ENCODE data around the gene MSL3. TPM values are rescaled to one million over a fixed set of nuclear protein-coding genes. Genes with fewer than 3 reads are reported as not detected.

MSL3 gene
- polyA plus RNA-seq, 2 of the 4 experiments (the other 2 are of a cell fraction) = 32.4 to 51.7 TPM

DNA sequence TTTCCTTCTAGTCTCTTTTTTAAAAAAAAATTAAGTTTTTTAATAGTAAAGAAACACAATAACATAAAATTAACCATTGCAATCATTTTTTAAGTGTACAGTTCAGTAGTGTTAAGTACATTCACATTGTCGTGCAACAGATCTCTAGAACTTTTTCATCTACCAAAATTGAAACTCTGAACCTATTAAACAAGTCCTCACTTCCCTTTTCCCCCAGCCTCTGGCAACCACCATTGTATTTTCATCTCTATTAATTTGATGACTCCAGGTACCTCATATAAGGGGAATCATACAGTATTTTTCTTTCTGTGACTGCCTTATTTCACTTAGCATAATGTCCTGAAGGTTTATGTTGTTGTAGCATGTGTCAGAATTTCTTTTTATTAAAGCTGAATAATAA, 31.8 kb downstream of the MSL3 start:
- CTCF ChIA-PET = interaction anchor here (1.3 to 3.9 kb wide), 2 partner anchors 17 to 912 kb away, joined by 3 to 16 read pairs; no protein-coding TSS in a partner anchor
- H3K4me3 ChIP-seq = no peak overlapping the region

DNA sequence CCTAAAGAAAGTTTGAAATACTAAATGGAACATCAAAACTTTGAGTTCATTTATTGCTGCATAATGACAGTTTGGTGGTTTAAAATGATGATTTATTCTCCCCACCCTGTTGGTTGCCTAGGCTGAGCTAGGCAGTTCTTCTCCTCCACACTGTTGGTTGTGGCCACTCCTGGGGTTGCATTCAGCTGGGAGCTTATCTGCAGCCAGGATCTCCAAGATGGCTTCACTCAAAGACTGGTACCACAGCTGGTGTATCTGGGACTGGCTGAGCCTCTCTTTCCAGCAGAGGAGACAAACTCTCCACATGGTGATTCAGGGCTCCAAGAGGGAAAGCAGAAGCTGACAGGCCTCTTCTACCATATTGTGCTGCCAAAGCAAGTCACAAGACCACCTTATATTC, 33.1 kb downstream of the MSL3 start:
- Histone ChIP-seq H3K4me3 (no peak overlapping the region), H3K4me2 (no peak overlapping the region), H3K9me3 (no peaks in the 10 kb centered on the region), H3K27ac (no peak overlapping the region), H3K4me1 (peaks cover 6% of the 10 kb centered on the region; the same call in 1 of the 3 replicates)
- no peak for TF ChIP-seq ZFP36 (IDR thresholded peaks at IDR 0.05; ENCODE audit: borderline replicate concordance, partially characterized antibody)
- TF ChIP-seq BHLHE40 (IDR thresholded peaks at IDR 0.05; ENCODE audit: low read depth, low read length) = no peak
- TF ChIP-seq RNF2 (IDR thresholded peaks at IDR 0.05; ENCODE audit: borderline replicate concordance, low read depth) = no peak
- no peak for TF ChIP-seq CHD2 (IDR thresholded peaks at IDR 0.05; ENCODE audit: low read length, partially characterized antibody)
- TF ChIP-seq, protein P1, sequence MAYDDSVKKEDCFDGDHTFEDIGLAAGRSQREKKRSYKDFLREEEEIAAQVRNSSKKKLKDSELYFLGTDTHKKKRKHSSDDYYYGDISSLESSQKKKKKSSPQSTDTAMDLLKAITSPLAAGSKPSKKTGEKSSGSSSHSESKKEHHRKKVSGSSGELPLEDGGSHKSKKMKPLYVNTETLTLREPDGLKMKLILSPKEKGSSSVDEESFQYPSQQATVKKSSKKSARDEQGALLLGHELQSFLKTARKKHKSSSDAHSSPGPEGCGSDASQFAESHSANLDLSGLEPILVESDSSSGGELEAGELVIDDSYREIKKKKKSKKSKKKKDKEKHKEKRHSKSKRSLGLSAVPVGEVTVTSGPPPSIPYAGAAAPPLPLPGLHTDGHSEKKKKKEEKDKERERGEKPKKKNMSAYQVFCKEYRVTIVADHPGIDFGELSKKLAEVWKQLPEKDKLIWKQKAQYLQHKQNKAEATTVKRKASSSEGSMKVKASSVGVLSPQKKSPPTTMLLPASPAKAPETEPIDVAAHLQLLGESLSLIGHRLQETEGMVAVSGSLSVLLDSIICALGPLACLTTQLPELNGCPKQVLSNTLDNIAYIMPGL (CRISPR knock-in tag; IDR thresholded peaks at IDR 0.05; ENCODE audit: borderline replicate concordance) = no peak
- TF ChIP-seq MAZ (IDR thresholded peaks at IDR 0.05; ENCODE audit: borderline replicate concordance, low read depth, low read length) = no peak
- TF ChIP-seq ZC3H11A (IDR thresholded peaks at IDR 0.05) = no peak
- no peak for TF ChIP-seq RFX5 (IDR thresholded peaks at IDR 0.05)
- TF ChIP-seq, protein P2, sequence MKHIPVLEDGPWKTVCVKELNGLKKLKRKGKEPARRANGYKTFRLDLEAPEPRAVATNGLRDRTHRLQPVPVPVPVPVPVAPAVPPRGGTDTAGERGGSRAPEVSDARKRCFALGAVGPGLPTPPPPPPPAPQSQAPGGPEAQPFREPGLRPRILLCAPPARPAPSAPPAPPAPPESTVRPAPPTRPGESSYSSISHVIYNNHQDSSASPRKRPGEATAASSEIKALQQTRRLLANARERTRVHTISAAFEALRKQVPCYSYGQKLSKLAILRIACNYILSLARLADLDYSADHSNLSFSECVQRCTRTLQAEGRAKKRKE (CRISPR knock-in tag; IDR thresholded peaks at IDR 0.05; ENCODE audit: low read depth) = no peak
- TF ChIP-seq, protein P3, sequence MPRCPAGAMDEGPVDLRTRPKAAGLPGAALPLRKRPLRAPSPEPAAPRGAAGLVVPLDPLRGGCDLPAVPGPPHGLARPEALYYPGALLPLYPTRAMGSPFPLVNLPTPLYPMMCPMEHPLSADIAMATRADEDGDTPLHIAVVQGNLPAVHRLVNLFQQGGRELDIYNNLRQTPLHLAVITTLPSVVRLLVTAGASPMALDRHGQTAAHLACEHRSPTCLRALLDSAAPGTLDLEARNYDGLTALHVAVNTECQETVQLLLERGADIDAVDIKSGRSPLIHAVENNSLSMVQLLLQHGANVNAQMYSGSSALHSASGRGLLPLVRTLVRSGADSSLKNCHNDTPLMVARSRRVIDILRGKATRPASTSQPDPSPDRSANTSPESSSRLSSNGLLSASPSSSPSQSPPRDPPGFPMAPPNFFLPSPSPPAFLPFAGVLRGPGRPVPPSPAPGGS (IDR thresholded peaks at IDR 0.05) = no peak
- no peak for TF ChIP-seq PHF8 (IDR thresholded peaks at IDR 0.05; ENCODE audit: borderline replicate concordance, low read depth)
- no peak for TF ChIP-seq HOXA7 (CRISPR knock-in tag; IDR thresholded peaks at IDR 0.05)
- TF ChIP-seq FOXS1 (CRISPR knock-in tag; IDR thresholded peaks at IDR 0.05) = no peak
- TF ChIP-seq CHD4 (IDR thresholded peaks at IDR 0.05; ENCODE audit: borderline replicate concordance) = no peak
- TF ChIP-seq SREBF2 (IDR thresholded peaks at IDR 0.05) = no peak
- TF ChIP-seq RCOR1 (IDR thresholded peaks at IDR 0.05; ENCODE audit: low read depth, low read length) = no peak
- TF ChIP-seq TFCP2L1 (CRISPR knock-in tag; IDR thresholded peaks at IDR 0.05) = no peak
- no peak for TF ChIP-seq RAD21 (conservative IDR thresholded peaks at IDR 0.05 in 1 of 2, IDR thresholded peaks at IDR 0.05 in 1 of 2)
- TF ChIP-seq HDAC2 (IDR thresholded peaks at IDR 0.05) = no peak
- ChIA-PET CTCF (interaction anchor here (0.6 kb wide), 1 partner anchor 9 kb away, joined by 3 read pairs; no protein-coding TSS in a partner anchor), POLR2A (no interaction called here)
- DNase-seq (ENCODE audit: low read depth in 1 of 2, low spot score in 1 of 2) = peak in 1 of 2 experiments; percentile 6
- ATAC-seq = peak in 1 of 2 experiments; percentile 58; a peak in 4 of 6 replicates
- FAIRE-seq = no peak

More for the DNA sequence above, 31.8 kb downstream of the MSL3 start:
- Histone ChIP-seq H3K9me3 (no peaks in the 10 kb centered on the region), H3K4me2 (no peak overlapping the region), H3K27ac (no peak overlapping the region), H3K4me1 (peaks cover 6% of the 10 kb centered on the region; the same call in 1 of the 3 replicates)
- DNase-seq (ENCODE audit: low read depth in 1 of 2, low spot score in 1 of 2) (no peak), ATAC-seq (no peak), FAIRE-seq (no peak)
- TF ChIP-seq CEBPB (IDR thresholded peaks at IDR 0.05) (no peak), KDM1A (IDR thresholded peaks at IDR 0.05; ENCODE audit: low read depth) (no peak), TFCP2L1 (CRISPR knock-in tag; IDR thresholded peaks at IDR 0.05) (no peak), ZSCAN20 (CRISPR knock-in tag; IDR thresholded peaks at IDR 0.05) (no peak)
- TF ChIP-seq, protein P4, sequence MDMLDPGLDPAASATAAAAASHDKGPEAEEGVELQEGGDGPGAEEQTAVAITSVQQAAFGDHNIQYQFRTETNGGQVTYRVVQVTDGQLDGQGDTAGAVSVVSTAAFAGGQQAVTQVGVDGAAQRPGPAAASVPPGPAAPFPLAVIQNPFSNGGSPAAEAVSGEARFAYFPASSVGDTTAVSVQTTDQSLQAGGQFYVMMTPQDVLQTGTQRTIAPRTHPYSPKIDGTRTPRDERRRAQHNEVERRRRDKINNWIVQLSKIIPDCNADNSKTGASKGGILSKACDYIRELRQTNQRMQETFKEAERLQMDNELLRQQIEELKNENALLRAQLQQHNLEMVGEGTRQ (IDR thresholded peaks at IDR 0.05) = no peak
- POLR2A ChIA-PET = no interaction called here
- 91% methylated on average over 1 of the region's 1 CpG for WGBS (ENCODE audit: missing lambda C conversion rate)
